Activated CD4-positive, alpha-beta T cell treated with anti-CD3 and anti-CD28 coated beads for 48 hours (primary cell): ENCODE data around the gene ITGB2.
A peak's percentile ranks its signal among the peaks of the same experiment; 100 is the strongest.
"Not testable (repeated sequence)": the region's sequence is repeated elsewhere in the genome, so short reads cannot be mapped to it uniquely, and the experiment has no call there.

Experiments used
- DNase-seq: peaks from one replicate; pipeline ENCODE4 v3.0.0-alpha.2; 2020

Gene ITGB2

GRCh38 chr21:44940116-44940631 lies 19.5 kb upstream of the ITGB2 start:
- peak; percentile 32 for DNase-seq

DNA sequence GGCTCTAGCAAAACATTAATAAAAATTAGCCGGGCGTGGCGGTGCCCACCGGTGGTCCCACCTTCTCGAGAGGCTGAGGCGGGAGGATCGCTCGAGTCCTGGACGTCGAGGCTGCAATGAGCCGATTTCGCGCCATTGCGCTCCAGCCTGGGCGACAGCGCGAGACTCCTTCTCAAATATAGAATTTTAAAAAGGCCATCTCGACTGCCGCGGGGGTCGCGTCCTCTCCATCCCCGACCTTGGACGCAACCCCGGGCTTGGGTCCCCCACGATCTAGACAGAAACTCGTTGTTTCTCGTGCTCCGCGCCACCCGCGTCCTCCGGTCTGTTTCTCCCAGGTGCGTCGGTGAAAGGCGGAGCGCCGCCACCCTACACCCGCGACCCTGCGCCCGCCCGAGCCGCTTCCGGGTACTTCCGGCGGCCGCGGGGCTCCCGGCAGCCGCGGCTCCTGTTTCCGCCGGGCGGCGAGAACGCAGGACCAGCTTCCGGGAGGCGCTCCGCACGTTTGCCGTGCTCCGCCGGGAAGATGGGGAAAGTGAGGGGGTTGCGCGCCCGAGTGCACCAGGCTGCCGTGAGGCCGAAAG lies 18.9 kb upstream of the ITGB2 start, which contains the start of gene SLX9:
Gene SLX9, plus strand, starts transcription at position 498 of the 584 bp plus-strand sequence. Its CDS starts 29 bp downstream, at position 527.
- peak; percentile 89 for DNase-seq

DNA sequence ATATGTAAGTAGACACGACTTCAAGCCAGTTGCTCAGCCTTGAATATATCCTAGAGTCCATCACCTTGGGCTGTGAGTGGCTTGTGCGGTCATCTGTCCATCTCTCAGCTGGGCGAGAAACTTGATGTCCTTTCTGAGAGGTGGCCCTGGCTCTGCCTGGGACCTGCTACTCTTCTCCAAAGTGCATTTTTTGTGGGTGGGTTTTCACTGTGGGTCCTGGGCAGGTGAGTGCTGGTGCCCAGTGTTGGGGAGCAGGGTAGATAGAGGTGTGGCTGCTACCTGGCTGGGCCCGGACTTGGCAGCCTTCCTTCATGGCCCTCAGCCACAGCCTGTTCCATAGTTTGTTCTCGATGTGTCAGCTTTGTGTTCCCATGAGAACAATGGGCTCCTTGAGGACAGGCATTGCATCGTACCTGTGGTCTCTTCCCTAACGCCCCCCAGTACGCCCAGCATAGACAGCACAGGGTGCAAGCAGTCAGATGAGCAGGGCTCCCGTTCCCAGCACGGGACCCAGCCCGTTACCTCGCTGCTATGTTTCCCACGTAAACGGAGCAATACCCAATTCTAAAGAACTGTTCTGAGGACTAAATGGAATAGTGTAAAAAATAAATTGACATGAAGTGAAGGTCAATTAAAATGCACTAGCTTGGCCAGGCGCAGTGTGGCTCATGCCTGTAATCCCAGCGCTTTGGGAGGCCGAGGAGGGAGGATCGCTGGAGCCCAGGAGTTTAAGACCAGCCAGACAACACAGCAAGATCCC lies 18.3 kb upstream of the ITGB2 start:
- DNase-seq: no peak

DNA sequence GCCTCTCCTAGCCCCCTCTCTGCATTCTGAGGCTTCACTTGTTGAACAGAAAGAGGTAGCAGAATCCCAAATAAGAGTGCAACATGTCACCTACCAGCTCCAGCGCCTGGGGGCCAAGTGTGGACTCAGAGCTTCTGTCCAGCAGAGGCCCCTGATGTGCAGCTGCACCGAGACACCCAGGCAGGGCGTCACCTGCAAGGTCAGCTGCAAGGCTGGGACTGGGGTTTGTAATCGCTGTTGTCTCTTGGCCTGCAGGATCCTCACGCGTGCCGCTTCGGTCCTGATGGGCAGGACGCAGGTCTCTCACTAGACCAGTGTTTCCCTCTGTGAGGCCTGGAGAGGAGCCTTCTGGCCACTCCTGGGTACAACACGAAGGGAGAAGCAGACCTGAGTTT lies 14.8 kb upstream of the ITGB2 start:
- no peak for DNase-seq

DNA sequence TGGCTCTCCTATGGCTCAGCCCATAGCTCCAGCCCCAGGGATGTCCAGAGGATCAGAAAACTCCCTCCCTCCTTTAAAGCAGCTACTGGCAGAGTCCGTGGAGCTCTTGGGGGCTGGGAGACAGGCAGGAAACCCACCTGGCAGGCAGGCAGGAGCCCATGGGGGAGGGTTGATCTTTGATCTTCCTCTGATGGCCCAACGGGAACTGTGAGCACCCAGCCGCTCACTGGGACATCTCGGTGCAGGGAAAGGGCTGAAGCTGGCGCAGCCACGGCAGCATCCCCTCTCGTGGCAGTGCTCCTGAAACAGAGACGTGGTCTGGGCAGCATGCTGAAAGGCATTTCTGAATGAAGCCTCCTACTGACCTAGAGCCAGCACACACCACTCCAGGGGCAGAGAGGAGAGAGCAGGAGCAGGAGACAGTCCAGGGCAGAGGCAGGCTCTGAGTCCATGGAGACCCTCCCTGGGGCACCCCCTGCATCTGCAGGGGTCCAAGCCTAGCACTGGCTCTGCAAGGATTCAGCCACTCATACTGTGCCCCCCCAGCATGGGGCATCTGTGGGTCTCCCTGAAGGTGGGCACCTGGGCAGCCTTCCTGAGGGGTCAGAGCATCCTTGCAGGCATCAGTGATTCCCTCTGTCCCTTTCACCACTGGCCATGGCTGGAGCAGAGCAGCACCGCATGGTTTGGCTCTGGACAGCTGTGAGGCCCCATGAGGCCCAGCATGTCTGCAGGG lies 14.3 kb upstream of the ITGB2 start:
- DNase-seq: no peak

DNA sequence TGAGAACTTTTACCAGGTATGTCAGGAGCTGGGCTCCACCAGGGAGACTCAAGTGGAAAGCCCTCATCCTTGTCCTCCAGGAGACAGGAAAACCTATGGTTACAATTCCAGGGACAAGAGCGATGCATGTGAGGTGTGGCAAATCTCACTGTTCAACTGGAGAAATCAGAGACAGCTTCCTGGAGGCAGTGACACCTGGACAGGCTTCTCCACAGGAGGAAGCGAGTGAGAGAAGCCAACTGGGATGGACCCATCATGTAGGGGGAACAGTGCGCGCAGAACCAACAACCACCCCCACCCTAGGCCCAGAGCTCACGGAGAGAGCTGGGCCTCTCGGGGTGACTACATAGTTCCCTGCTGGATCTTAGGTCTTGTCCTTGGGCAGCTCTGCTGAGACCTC lies 13.6 kb upstream of the ITGB2 start:
- DNase-seq: no peak

DNA sequence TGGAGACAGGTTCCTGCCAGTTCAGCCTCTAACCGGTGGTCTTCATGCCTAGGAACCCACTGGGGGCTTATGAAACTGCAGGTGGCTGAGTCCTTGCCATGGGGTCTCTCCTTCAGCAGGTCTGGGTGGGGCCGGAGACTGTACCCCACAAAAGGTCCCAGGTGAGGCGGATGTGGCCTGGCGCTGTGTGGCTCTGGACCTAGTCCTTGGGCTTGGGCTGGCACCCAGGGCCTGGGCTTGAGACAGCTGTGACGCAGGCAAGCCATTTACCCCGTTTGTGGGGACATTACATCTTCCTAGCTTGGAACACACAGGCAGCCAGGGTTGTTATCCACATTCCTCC lies 13.2 kb upstream of the ITGB2 start:
- no peak for DNase-seq

- DNase-seq: no peak
These were observed 12.7 kb upstream of the ITGB2 start for GRCh38 chr21:44933199-44933917.

DNA sequence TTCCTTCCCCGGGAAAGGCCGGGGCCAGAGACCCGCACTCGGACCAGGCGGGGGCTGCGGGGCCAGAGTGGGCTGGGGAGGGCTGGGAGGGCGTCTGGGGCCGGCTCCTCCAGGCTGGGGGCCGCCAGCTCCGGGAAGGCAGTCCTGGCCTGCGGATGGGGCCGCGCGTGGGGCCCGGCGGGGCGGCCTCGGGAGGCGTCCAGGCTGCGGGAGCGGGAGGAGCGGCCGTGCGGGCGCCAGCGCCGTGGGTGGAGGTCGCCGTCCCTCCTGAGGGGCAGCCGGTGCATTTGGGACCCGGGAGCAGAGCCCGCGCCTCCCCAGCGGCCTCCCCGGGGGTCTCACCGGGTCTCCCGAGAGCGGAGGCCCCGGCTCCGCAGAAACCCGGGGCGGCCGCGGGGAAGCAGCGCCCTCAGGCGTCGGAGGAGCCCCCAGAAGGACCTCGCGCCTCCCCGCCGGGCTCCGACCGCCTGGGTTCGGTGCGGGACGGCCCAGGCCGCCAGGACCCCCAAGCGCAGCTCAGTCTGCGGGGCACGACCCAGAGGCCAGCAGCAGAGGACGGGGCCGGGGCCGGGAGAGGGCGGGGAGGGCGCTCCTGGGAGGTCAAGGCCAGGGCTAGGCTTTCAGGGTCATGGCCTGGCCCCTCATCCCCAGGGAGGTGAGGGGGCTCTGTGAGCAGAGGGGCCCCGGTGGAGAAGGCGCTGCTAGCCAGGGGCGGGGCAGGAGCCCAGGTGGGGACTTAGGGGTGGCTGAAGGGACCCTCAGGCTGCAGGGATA lies 11.9 kb upstream of the ITGB2 start:
- peak; percentile 65 for DNase-seq

- no peak for DNase-seq
These were observed 11.1 kb upstream of the ITGB2 start for GRCh38 chr21:44931501-44932407.

- no peak for DNase-seq
These were observed 10.4 kb upstream of the ITGB2 start for GRCh38 chr21:44931137-44931500.

DNA sequence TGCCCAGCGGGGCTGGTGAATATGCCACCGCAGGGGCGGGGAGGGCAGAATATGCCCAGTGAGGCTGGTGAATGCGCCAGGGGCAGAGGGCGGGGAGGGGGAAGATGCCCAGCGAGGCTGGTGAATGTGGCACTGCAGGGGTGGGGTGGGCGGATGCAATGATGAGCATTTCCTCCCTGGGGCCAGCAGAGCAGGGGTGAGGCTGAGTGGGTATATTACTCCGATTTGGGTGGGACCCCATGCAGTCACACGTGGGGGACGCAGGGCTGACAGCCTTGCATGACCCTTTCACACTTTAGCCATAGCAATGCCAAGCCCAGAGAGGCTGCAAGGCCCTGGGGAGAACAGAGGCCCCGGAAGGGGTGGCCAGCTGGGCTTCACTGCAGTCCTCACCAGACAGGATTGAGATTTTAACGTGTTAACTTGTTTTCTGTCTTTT lies 9.9 kb upstream of the ITGB2 start:
- peak; percentile 74 for DNase-seq

- no peak for DNase-seq
These were observed 9.3 kb upstream of the ITGB2 start for GRCh38 chr21:44929799-44930542.

- no peak for DNase-seq
These were observed 8.6 kb upstream of the ITGB2 start for GRCh38 chr21:44929242-44929798.

GRCh38 chr21:44928500-44929241 lies 8.0 kb upstream of the ITGB2 start:
- DNase-seq: not testable (repeated sequence)

DNA sequence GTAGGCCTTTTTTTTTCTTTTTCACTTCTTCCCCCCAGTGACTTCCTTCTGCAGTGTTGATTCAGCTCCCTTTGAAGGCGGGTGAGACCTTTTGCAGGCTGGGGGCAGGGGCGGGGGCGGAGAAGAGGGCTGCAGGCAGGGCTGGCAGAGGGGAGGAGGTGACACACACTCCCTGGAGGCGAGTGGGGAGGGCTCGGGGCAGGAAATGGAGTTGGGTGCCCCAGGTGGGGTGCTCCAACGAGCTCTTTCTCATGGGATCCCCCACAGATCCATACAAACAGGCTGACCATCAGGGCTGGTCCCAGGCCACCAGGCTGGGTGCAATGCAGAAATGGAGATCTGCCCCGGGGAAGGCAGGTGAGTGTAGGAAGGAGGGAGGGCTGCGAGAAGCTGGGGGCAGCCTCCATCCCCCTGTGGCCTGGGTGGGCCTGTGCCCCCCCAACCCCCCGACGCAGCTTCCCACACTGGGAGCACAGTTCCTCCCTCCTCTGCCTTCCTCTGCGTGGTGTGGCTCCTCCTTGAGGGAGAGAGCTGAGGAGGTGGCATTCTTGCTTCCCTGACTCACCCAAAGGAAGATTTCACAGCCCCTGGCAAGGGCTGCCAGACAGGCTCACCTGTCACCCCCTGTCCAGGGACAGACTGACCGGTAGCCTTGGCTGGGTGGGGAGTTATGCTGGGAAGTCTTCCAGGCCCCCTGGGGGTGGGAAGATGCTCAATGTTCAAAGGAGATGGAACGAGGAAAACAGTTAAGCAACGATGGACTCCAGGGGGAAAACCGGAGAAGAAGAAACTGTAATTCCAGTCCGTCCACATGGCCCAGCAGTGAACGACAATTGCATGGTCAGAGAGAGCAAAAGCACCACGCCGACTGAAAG lies 7.1 kb upstream of the ITGB2 start:
- DNase-seq: peak; percentile 91

DNA sequence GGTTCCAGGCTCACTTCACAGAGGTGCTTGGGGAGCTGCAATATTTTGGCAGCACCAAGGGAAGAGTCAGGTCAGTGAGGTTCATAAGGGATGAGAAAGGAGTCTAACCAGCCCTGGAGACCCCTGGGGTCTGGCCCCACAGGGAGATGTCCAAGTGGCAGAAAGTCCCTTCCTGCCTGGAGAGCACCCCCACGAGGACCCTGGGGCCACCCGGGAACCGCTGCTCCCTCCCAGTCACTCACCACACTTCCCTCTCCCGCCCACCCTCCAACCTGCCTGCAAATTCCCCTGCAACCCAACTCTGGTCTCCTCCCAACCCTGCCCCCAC lies 6.5 kb upstream of the ITGB2 start:
- DNase-seq: no peak

- DNase-seq: peak; percentile 59
These were observed 5.8 kb upstream of the ITGB2 start for GRCh38 chr21:44926331-44927101.
